Cardiac fibroblast (primary cell): ENCODE measurements around the gene SESN1.
A peak's percentile ranks its signal among the peaks of the same experiment; 100 is the strongest.

Experiments used
- DNase-seq, 2 donors: peaks; one replicate each; pipeline versions ENCODE4 v3.0.0 to v3.0.0-alpha.2; 2010; ENCODE audit warnings: low read depth in 2 of 2
- H3K4me3 ChIP-seq, 2 donors: replicated peaks in 1 of 2; 1 replicate in 1 of 2; 2 replicates in 1 of 2; pipeline ENCODE4 v1.5.1; 2011; ENCODE audit warnings: low read depth in 2 of 2, low read length in 2 of 2, mild to moderate bottlenecking in 2 of 2, moderate library complexity in 1 of 2
- CTCF ChIP-seq: IDR thresholded peaks from one replicate; pipeline ENCODE4 v1.5.1; 2011; ENCODE audit warnings: low read depth, mild to moderate bottlenecking, low read length, inconsistent platforms

SESN1 gene

GRCh38 chr6:108968325-108969316 lies 126.0 kb downstream of the SESN1 start:
- no peak for TF ChIP-seq CTCF
- DNase-seq: no peak
- H3K4me3 ChIP-seq: no peak overlapping the region

GRCh38 chr6:108966855-108967755 lies 127.5 kb downstream of the SESN1 start:
- H3K4me3 ChIP-seq: no peak overlapping the region
- TF ChIP-seq CTCF: no peak
- peak; percentile 69 to 70 for DNase-seq

GRCh38 chr6:108966251-108966650 lies 128.4 kb downstream of the SESN1 start:
- TF ChIP-seq CTCF: no peak
- no peak for DNase-seq
- no peak overlapping the region for H3K4me3 ChIP-seq

GRCh38 chr6:108961985-108962384 lies 132.7 kb downstream of the SESN1 start:
- H3K4me3 ChIP-seq: no peak overlapping the region
- no peak for TF ChIP-seq CTCF
- DNase-seq: peak; percentile 87 to 90

- no peak for TF ChIP-seq CTCF
- H3K4me3 ChIP-seq: no peak overlapping the region
- DNase-seq: no peak
These were observed 133.6 kb downstream of the SESN1 start for GRCh38 chr6:108961077-108961476.

- no peak overlapping the region for H3K4me3 ChIP-seq
- peak; percentile 44 to 63 for DNase-seq
- TF ChIP-seq CTCF: no peak
These were observed 134.0 kb downstream of the SESN1 start for GRCh38 chr6:108960601-108961000.
